ENCODE results near the gene FASTK. TPM values are rescaled to one million over a fixed set of nuclear protein-coding genes. Genes with fewer than 3 reads are reported as not detected.

The FASTK gene
- total RNA-seq, 4 donors from 2014 or later, result 51.3 to 82.2 (median 60.8) TPM

DNA sequence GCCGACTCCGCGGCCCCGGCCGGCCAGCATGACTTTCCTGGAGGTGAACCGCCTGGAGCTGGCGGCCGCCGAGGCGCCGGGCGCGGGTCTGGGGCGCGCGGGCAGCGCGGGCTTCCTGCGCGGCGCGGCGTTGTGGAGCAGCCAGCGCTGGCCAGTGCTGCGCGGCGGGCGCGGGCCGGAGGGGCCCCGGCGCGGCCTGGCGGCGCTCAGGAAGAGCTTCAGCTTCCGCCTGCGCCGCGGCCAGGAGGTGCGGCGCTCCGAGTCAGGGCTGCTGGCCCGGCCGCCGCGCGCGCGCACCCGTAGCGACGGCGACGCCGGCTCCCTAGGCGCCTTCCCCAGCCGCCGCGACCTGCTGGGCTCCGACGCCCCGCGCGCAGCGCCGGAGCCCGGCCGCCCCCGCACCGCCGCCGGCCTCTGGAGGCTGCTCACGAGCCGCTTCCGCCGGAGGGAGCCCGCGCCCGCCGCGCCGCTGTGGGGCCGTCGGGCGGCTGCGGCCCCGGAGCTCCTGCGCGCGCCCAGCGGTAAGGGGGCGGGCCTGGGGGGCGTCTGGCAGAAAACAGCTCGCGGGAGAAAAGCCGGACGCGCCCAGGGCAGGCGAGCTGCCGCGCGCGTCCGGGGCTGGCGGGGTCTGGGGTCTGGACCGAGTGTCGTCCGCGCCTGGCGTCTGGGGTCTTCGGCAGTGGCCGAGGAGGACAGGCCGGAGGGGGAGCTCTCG is 34.7 kb upstream of the FASTK start:
- Histone ChIP-seq H3K4me3 (peak overlapping the region in 1 of 2 donors; percentile 40), H3K27me3 (no peaks in the 10 kb centered on the region), H3K36me3 (peaks cover 0 to 34% of the 10 kb centered on the region in 2 donors), H3K9me3 (no peaks in the 10 kb centered on the region), H3K4me1 (peaks cover 0 to 45% (median 16%) of the 10 kb centered on the region in 3 donors), H3K27ac (peak overlapping the region in 1 of 4 donors; percentile 15)
- no peak for TF ChIP-seq POLR2A (IDR thresholded peaks at IDR 0.05)
- TF ChIP-seq EP300 (IDR thresholded peaks at IDR 0.05), result no peak
- no peak for TF ChIP-seq POLR2AphosphoS5 (IDR thresholded peaks at IDR 0.05)
- TF ChIP-seq, protein P1, sequence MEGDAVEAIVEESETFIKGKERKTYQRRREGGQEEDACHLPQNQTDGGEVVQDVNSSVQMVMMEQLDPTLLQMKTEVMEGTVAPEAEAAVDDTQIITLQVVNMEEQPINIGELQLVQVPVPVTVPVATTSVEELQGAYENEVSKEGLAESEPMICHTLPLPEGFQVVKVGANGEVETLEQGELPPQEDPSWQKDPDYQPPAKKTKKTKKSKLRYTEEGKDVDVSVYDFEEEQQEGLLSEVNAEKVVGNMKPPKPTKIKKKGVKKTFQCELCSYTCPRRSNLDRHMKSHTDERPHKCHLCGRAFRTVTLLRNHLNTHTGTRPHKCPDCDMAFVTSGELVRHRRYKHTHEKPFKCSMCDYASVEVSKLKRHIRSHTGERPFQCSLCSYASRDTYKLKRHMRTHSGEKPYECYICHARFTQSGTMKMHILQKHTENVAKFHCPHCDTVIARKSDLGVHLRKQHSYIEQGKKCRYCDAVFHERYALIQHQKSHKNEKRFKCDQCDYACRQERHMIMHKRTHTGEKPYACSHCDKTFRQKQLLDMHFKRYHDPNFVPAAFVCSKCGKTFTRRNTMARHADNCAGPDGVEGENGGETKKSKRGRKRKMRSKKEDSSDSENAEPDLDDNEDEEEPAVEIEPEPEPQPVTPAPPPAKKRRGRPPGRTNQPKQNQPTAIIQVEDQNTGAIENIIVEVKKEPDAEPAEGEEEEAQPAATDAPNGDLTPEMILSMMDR (IDR thresholded peaks at IDR 0.05), result no peak
- peak; percentile 56 for ATAC-seq
- 0% methylated on average over 7 of the region's 114 CpGs; no CpG with 5 or more reads in 1 of the 2 donors for WGBS, 2 donors (ENCODE audit: low coverage in 1 of 2)

GRCh38 chr7:151114151-151115090 is 33.8 kb upstream of the FASTK start:
- Histone ChIP-seq H3K27ac (no peak overlapping the region), H3K27me3 (no peaks in the 10 kb centered on the region), H3K9me3 (no peaks in the 10 kb centered on the region), H3K4me3 (peak overlapping the region in 1 of 2 donors; percentile 40), H3K4me1 (peaks cover 0 to 54% (median 16%) of the 10 kb centered on the region in 3 donors), H3K36me3 (peaks cover 0 to 25% of the 10 kb centered on the region in 2 donors)
- WGBS, 2 donors (ENCODE audit: low coverage in 1 of 2), result 80% methylated on average over 2 of the region's 101 CpGs; no CpG with 5 or more reads in 1 of the 2 donors
- peak; percentile 2 for ATAC-seq
- no peak for TF ChIP-seq POLR2A (IDR thresholded peaks at IDR 0.05)
- TF ChIP-seq, protein P1 (IDR thresholded peaks at IDR 0.05), result no peak
- TF ChIP-seq POLR2AphosphoS5 (IDR thresholded peaks at IDR 0.05), result no peak
- no peak for TF ChIP-seq EP300 (IDR thresholded peaks at IDR 0.05)

- ATAC-seq, result no peak
- Histone ChIP-seq H3K9me3 (no peaks in the 10 kb centered on the region), H3K4me3 (no peak overlapping the region), H3K36me3 (peaks cover 0 to 16% of the 10 kb centered on the region in 2 donors), H3K27ac (no peak overlapping the region), H3K27me3 (no peaks in the 10 kb centered on the region), H3K4me1 (peaks cover 0 to 56% (median 16%) of the 10 kb centered on the region in 3 donors)
- no peak for TF ChIP-seq POLR2AphosphoS5 (IDR thresholded peaks at IDR 0.05)
- TF ChIP-seq, protein P1 (IDR thresholded peaks at IDR 0.05), result no peak
- no peak for TF ChIP-seq EP300 (IDR thresholded peaks at IDR 0.05)
- no peak for TF ChIP-seq POLR2A (IDR thresholded peaks at IDR 0.05)
- WGBS, 2 donors (ENCODE audit: low coverage in 1 of 2), result 59% methylated on average over 5 of the region's 13 CpGs; no CpG with 5 or more reads in 1 of the 2 donors
These were observed 32.9 kb upstream of the FASTK start for GRCh38 chr7:151113344-151114150.

DNA sequence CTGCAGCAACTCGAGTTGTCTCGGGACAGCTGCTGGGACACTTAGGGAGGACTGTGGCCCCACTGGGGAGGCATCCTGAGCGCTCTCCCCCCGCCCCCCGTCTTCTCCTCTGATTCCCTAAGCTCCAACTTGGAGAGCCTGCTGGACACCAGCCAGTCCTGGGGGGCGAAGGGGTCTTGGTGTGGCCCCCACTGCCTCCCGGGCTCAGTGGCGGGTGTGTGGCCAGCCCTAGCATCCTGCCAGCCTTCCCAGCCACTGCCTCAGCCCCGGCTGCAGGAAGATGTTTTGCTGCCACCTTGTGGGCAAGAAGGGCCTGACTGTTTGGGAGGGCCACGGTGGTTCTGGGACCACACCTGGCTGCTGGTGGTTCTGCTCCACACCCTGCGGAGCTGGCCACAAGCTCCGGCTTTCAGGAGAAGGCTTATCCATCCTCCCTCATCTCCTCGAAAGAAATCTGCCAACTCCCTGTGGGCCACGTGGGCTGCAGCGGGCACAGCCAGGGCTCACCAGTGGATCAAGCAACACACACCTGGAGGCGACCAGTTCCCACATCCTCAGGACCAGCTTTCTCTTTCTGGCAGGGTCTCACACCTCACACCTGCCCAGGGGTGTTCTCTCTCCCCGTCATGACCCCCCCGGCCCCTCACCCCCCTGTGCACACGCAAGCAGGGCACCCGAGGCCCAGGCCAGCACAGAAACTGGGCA is 30.5 kb upstream of the FASTK start:
- peak; percentile 69 for ATAC-seq
- H3K36me3 ChIP-seq, result peaks cover 0 to 6% of the 10 kb centered on the region in 2 donors
- TF ChIP-seq, protein P1 (IDR thresholded peaks at IDR 0.05), result peak in 3 of 4 experiments; percentile 88 to 94 (median 90)
- TF ChIP-seq EP300 (IDR thresholded peaks at IDR 0.05) (no peak), POLR2A (IDR thresholded peaks at IDR 0.05) (no peak), POLR2AphosphoS5 (IDR thresholded peaks at IDR 0.05) (peak; percentile 18)
- H3K4me1 ChIP-seq, result peaks cover 0 to 52% (median 15%) of the 10 kb centered on the region in 3 donors
- H3K27ac ChIP-seq, result peak overlapping the region in 3 of 4 donors; percentile 6 to 57 (median 11)
- 25% methylated on average over 2 of the region's 20 CpGs; no CpG with 5 or more reads in 1 of the 2 donors for WGBS, 2 donors (ENCODE audit: low coverage in 1 of 2)
- H3K4me3 ChIP-seq, result no peak overlapping the region
- no peaks in the 10 kb centered on the region for H3K27me3 ChIP-seq
- H3K9me3 ChIP-seq, result no peaks in the 10 kb centered on the region
